Kidney (tissue), 14 donors: ENCODE results near the gene MAGIX. TPM values are rescaled to one million over a fixed set of nuclear protein-coding genes. Genes with fewer than 3 reads are reported as not detected.
A peak's percentile ranks its signal among the peaks of the same experiment; 100 is the strongest.

ENCODE experiments used
- DNase-seq, 5 donors: peaks; one replicate each; pipeline ENCODE4 v3.0.0-alpha.2; 2013 to 2020
- FAIRE-seq: peaks from 2 replicates; lab custom pipeline; 2012; peaks lifted over from hg19 to GRCh38; lab: Jason Lieb, UNC
- H3K27ac ChIP-seq, 2 donors: one replicate each; pipeline ENCODE4 v1.7.0; 2013; ENCODE audit warnings: low read depth in 2 of 2, low read length in 2 of 2, inconsistent platforms in 1 of 2
- H3K27me3 ChIP-seq: one replicate; pipeline ENCODE4 v1.7.1; 2013; ENCODE audit warnings: low read length, inconsistent platforms; ENCODE audit not compliant: control insufficient read depth, insufficient read depth
- H3K36me3 ChIP-seq, 3 donors: one replicate each; pipeline versions ENCODE4 v1.7.0 to v1.7.1; 2013; ENCODE audit warnings: low read length in 3 of 3, control low read depth in 1 of 3, inconsistent platforms in 1 of 3; ENCODE audit not compliant: insufficient read depth in 3 of 3, control insufficient read depth in 2 of 3
- H3K4me1 ChIP-seq, 3 donors: one replicate each; pipeline versions ENCODE4 v1.7.0 to v1.7.1; 2013; ENCODE audit warnings: low read length in 3 of 3, inconsistent platforms in 1 of 3, low read depth in 1 of 3; ENCODE audit not compliant: control insufficient read depth in 2 of 3, insufficient read depth in 2 of 3
- H3K4me3 ChIP-seq, 3 donors: one replicate each; pipeline versions ENCODE4 v1.7.0 to v1.8.1; 2013; ENCODE audit warnings: low read length in 3 of 3, control low read depth in 1 of 3, inconsistent platforms in 1 of 3
- H3K9ac ChIP-seq, 3 donors: one replicate each; pipeline versions ENCODE4 v1.7.0 to v1.7.1; 2013; ENCODE audit warnings: low read length in 3 of 3, control low read depth in 1 of 3, inconsistent platforms in 1 of 3
- H3K9me3 ChIP-seq, 3 donors: one replicate each; pipeline versions ENCODE4 v1.7.0 to v1.7.1; 2013; ENCODE audit warnings: low read length in 3 of 3, control low read depth in 1 of 3, inconsistent platforms in 1 of 3; ENCODE audit not compliant: control insufficient read depth in 2 of 3, insufficient read depth in 1 of 3
- intact Hi-C: fragments of 100-400 bp; cut with DNase I; formaldehyde crosslinking; loops from one replicate; pipeline ENCODE4 v1.11.1; 2022
- polyA plus RNA-seq: library from polyadenylated mRNA; stranded (reverse); fragments of 350-450 nt; fragmentation: Illumina TruSeq; extraction: RNeasy Lipid Tissue Mini Kit (QIAGEN cat#74804); gene quantifications from one replicate; pipeline ENCODE4 v1.2.3, GENCODE V29; 2014; ENCODE audit warnings: low read depth, low replicate concordance; ENCODE audit not compliant: insufficient read depth
- total RNA-seq: library from RNA; stranded (reverse); fragmentation: NEBNext Ultra II Directional; extraction: Animal tissue kit (Norgen Biotek cat#: 25700); gene quantifications from one replicate; pipeline ENCODE4 v1.2.1, GENCODE V29; 2021
- TF ChIP-seq, protein P1 (sequence below): IDR thresholded peaks from 3 replicates; pipeline ENCODE4 v1.5.1; 2012; ENCODE audit warnings: mild to moderate bottlenecking, moderate library complexity, borderline replicate concordance; ENCODE audit not compliant: insufficient read depth; ENCODE audit errors: extremely low read depth
- donor health status: control.
- donor health status: control.
- donor health status: control.
- donor health status: control.
- donor health status: control.
- donor health status: DM: yes; HTN: yes; CAD: no.
- donor health status: Normal renal cell carcinoma (clear cell type).

MAGIX gene
- total and polyA plus RNA-seq, 2 donors from 2014 or later, result 11.6 to 34.0 TPM

- no peaks in the 10 kb centered on the region for H3K9me3 ChIP-seq
- no peak overlapping the region for H3K4me3 ChIP-seq
- FAIRE-seq, result no peak
- intact Hi-C loops, result no loop called here
- TF ChIP-seq, protein P1, sequence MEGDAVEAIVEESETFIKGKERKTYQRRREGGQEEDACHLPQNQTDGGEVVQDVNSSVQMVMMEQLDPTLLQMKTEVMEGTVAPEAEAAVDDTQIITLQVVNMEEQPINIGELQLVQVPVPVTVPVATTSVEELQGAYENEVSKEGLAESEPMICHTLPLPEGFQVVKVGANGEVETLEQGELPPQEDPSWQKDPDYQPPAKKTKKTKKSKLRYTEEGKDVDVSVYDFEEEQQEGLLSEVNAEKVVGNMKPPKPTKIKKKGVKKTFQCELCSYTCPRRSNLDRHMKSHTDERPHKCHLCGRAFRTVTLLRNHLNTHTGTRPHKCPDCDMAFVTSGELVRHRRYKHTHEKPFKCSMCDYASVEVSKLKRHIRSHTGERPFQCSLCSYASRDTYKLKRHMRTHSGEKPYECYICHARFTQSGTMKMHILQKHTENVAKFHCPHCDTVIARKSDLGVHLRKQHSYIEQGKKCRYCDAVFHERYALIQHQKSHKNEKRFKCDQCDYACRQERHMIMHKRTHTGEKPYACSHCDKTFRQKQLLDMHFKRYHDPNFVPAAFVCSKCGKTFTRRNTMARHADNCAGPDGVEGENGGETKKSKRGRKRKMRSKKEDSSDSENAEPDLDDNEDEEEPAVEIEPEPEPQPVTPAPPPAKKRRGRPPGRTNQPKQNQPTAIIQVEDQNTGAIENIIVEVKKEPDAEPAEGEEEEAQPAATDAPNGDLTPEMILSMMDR, result no peak
- H3K27ac ChIP-seq, result no peak overlapping the region
- no peaks in the 10 kb centered on the region for H3K36me3 ChIP-seq
- H3K4me1 ChIP-seq, result peaks cover 0 to 5% (median 0%) of the 10 kb centered on the region in 3 donors
- no peak overlapping the region for H3K9ac ChIP-seq
- H3K27me3 ChIP-seq, result no peaks in the 10 kb centered on the region
- DNase-seq, result no peak
Observed at GRCh38 chrX:49188468-49189076, 26.0 kb downstream of the MAGIX start.

GRCh38 chrX:49189606-49190005, 27.0 kb downstream of the MAGIX start:
- intact Hi-C loops, result no loop called here

DNA sequence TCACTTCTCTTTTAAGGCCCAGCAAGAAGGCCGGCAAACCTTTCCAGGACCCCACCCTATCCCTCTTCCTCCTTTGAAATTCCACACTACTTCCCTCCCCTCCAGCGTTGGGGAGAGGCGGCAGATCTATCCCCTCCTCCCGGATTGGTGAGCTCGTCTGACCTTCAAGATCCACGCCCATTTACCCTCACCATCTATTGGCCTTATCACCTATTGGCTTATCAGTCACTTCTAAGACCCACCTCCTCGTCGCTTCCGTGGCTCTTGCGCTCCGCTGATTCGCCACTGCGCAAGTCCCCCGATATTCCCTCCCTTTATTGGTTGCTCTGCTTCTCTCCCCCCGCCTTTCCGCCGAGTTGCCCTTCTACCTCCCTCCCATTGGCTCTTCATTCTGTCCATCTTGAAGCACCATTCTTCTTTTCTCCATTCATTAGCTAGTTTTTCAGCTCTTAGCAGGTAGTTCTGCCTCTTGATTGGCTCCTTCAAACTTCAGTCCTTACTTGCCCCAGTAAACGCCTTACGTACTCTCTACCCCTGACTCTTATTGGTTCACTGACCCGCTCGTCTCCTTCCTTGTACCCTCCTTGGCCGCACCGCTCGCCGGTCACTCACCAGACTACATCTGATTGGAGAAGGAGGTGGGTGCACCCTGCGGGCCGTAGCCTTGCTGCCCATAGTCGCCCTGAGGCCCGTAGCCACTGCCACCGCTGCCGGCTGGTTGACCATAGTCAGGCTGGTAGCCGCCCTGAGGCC, 28.4 kb downstream of the MAGIX start:
- peak; percentile 100 for FAIRE-seq
- Histone ChIP-seq H3K4me3 (peak overlapping the region; percentile 44 to 65 (median 54)), H3K4me1 (no peaks in the 10 kb centered on the region), H3K36me3 (no peaks in the 10 kb centered on the region), H3K9me3 (no peaks in the 10 kb centered on the region), H3K27ac (peak overlapping the region; percentile 67 to 83), H3K9ac (peak overlapping the region; percentile 15 to 73 (median 55)), H3K27me3 (no peaks in the 10 kb centered on the region)
- TF ChIP-seq, protein P1, result no peak
- peak; percentile 95 to 98 (median 96) for DNase-seq
- intact Hi-C loops, result no loop called here

More at GRCh38 chrX:49189606-49190005, 27.0 kb downstream of the MAGIX start:
- H3K9me3 ChIP-seq, result no peaks in the 10 kb centered on the region
- H3K9ac ChIP-seq, result no peak overlapping the region
- FAIRE-seq (no peak), DNase-seq (no peak)
- H3K27me3 ChIP-seq, result no peaks in the 10 kb centered on the region
- peaks cover 0 to 5% (median 0%) of the 10 kb centered on the region in 3 donors for H3K4me1 ChIP-seq
- no peaks in the 10 kb centered on the region for H3K36me3 ChIP-seq
- TF ChIP-seq, protein P1, result no peak
- no peak overlapping the region for H3K4me3 ChIP-seq
- no peak overlapping the region for H3K27ac ChIP-seq
